SK-N-SH treated with all-trans-retinoic acid at 6 μM for 48 hours (cell line): Measurements from ENCODE around the gene IL1RN.
"Not testable (repeated sequence)": the region's sequence is repeated elsewhere in the genome, so short reads cannot be mapped to it uniquely, and the experiment has no call there.

ENCODE experiments used
- CREB5 ChIP-seq: fragments of 250-450 bp; sonication (Bioruptor Pico); IDR thresholded peaks from 2 replicates; pipeline ENCODE4 v1.5.1; 2020; ENCODE audit warnings: low read depth, mild to moderate bottlenecking, moderate library complexity
- GLIS3 ChIP-seq: fragments of 250-450 bp; sonication (Bioruptor Pico); IDR thresholded peaks from 2 replicates; pipeline ENCODE4 v1.5.0; 2020; ENCODE audit warnings: mild to moderate bottlenecking, moderate library complexity
- PATZ1 ChIP-seq: fragments of 250-450 bp; sonication (Bioruptor Pico); IDR thresholded peaks from 2 replicates; pipeline ENCODE4 v1.8.0; 2020; ENCODE audit warnings: mild to moderate bottlenecking, moderate library complexity, borderline replicate concordance

GRCh38 chr2:113096306-113096705 lies 31.1 kb upstream of the IL1RN start:
- TF ChIP-seq PATZ1; GLIS3 (CRISPR knock-in tag); CREB5 (CRISPR knock-in tag): not testable (repeated sequence)
